ENCODE data around the gene FGFR2. TPM values are rescaled to one million over a fixed set of nuclear protein-coding genes. Genes with fewer than 3 reads are reported as not detected.

The FGFR2 gene
- total and polyA plus RNA-seq, 2 donors (not counting 3 experiments of a cell fraction or from before 2014, with no cell fraction given) = 0.06 TPM; not detected in 1

GRCh38 chr10:121573538-121573941 is 24.7 kb downstream of the FGFR2 start:
- no peaks in the 10 kb centered on the region for H3K27me3 ChIP-seq (ENCODE audit: control insufficient read depth in 2 of 2, insufficient read depth in 2 of 2, low read length in 2 of 2)
- CTCF ChIA-PET = no interaction called here
- H3K36me3 ChIP-seq (ENCODE audit: control insufficient read depth in 2 of 2, extremely low read depth in 1 of 2, insufficient read depth in 2 of 2, low read length in 2 of 2) = no peaks in the 10 kb centered on the region
- FAIRE-seq (no peak), DNase-seq (ENCODE audit: low read depth, low spot score) (no peak)
- no peak overlapping the region for H3K4me2 ChIP-seq (ENCODE audit: insufficient read depth, low read length)
- no peaks in the 10 kb centered on the region for H3K4me1 ChIP-seq (ENCODE audit: control insufficient read depth, extremely low read depth, insufficient read depth, low read length)
- no peaks in the 10 kb centered on the region for H3K9me1 ChIP-seq (replicated peaks; ENCODE audit: control insufficient read depth, extremely low read depth, insufficient read depth, low read length)
- dilution Hi-C loops (cut with MboI; ENCODE audit: extremely low pct_ligation_motif_present, low sequenced_read_pairs) (no loop called here), intact Hi-C loops (cut with micrococcal nuclease) (no loop called here)
- no peaks in the 10 kb centered on the region for H3K9me3 ChIP-seq (replicated peaks; ENCODE audit: control insufficient read depth, insufficient read depth, low read length)
- no peak overlapping the region for H2AFZ ChIP-seq (ENCODE audit: low read depth, low read length)
- H3K79me2 ChIP-seq (ENCODE audit: control insufficient read depth, insufficient read depth, low read length) = no peaks in the 10 kb centered on the region
- no TSS peak for BruUV-seq (replicated peaks)
- no peak overlapping the region for H3K27ac ChIP-seq (ENCODE audit: insufficient read depth, low read depth, low read length)
- no peak overlapping the region for H3K9ac ChIP-seq (replicated peaks; ENCODE audit: extremely low read depth, insufficient read depth, low read length)
- POLR2A ChIA-PET = no interaction called here
- H3K4me3 ChIP-seq (replicated peaks in 1 of 3; ENCODE audit: insufficient read depth in 1 of 3, low read depth in 1 of 3, low read length in 3 of 3) = no peak overlapping the region
- TF ChIP-seq POLR2AphosphoS5 (IDR thresholded peaks at IDR 0.05; ENCODE audit: insufficient read depth, low read depth, low read length) (no peak), JUN (IDR thresholded peaks at IDR 0.05; ENCODE audit: borderline replicate concordance, insufficient read depth, insufficient read length, low read depth) (no peak), GATA2 (IDR thresholded peaks at IDR 0.05; ENCODE audit: insufficient read depth, insufficient read length, low read depth, low read length) (no peak), MAX (IDR thresholded peaks at IDR 0.05; ENCODE audit: insufficient read depth, insufficient read length) (no peak), FOS (IDR thresholded peaks at IDR 0.05; ENCODE audit: borderline replicate concordance, insufficient read depth, low read length) (no peak), MYC (IDR thresholded peaks at IDR 0.05; ENCODE audit: low read depth, low read length) (no peak), POLR2A (IDR thresholded peaks at IDR 0.05; ENCODE audit: low read depth, low read length) (no peak), EZH2 (IDR thresholded peaks at IDR 0.05; ENCODE audit: borderline replicate concordance, low read depth, low read length, severe bottlenecking) (no peak), CTCF (IDR thresholded peaks at IDR 0.05; ENCODE audit: extremely low read depth in 1 of 2, insufficient read depth in 1 of 2, low read depth in 1 of 2, low read length in 2 of 2) (no peak)
- H4K20me1 ChIP-seq (replicated peaks; ENCODE audit: control insufficient read depth, extremely low read depth, insufficient read depth, low read length) = no peaks in the 10 kb centered on the region
